Mucosa of stomach (tissue), 1 donor: ENCODE data around the gene USP22.
"Not testable (repeated sequence)": the region's sequence is repeated elsewhere in the genome, so short reads cannot be mapped to it uniquely, and the experiment has no call there.

ENCODE experiments used
- H3K27me3 ChIP-seq: one replicate; pipeline ENCODE4 v1.7.0; 2013; ENCODE audit warnings: mild to moderate bottlenecking, low read length; ENCODE audit not compliant: control insufficient read depth, insufficient read depth
- H3K36me3 ChIP-seq: one replicate; pipeline ENCODE4 v1.7.0; 2013; ENCODE audit warnings: low read length; ENCODE audit not compliant: control insufficient read depth, insufficient read depth
- H3K4me1 ChIP-seq: one replicate; pipeline ENCODE4 v1.7.0; 2013; ENCODE audit warnings: mild to moderate bottlenecking, low read length; ENCODE audit not compliant: control insufficient read depth, insufficient read depth
- H3K4me3 ChIP-seq: one replicate; pipeline ENCODE4 v1.7.0; 2013; ENCODE audit warnings: low read length
- H3K9ac ChIP-seq: one replicate; pipeline ENCODE4 v1.7.0; 2013; ENCODE audit warnings: mild to moderate bottlenecking, low read length, moderate library complexity
- H3K9me3 ChIP-seq: one replicate; pipeline ENCODE4 v1.7.0; 2013; ENCODE audit warnings: mild to moderate bottlenecking, low read length, moderate library complexity; ENCODE audit not compliant: control insufficient read depth
- donor health status: Pancreatic carcinoma.

USP22 gene

DNA sequence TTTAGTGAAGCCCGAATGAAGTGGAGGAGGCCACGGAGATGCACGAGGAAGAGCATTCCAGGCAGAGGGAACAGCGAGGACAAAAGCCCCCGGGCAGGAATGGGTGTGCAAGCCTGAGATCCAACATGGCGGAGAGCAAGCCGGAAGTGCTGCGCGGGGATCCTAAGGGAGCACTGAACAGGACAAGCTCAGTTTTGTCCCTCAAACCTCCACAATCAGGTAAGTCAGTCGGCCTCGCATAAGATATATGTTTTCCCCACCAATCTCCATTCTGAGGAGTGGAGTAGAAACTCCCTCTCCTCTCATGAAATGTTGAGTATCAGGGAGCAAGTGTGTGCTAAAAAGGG, 32.9 kb upstream of the USP22 start:
- no peaks in the 10 kb centered on the region for H3K4me1 ChIP-seq
- H3K27me3 ChIP-seq = no peaks in the 10 kb centered on the region
- no peaks in the 10 kb centered on the region for H3K36me3 ChIP-seq
- H3K9me3 ChIP-seq = no peaks in the 10 kb centered on the region
- H3K4me3 ChIP-seq = no peak overlapping the region
- no peak overlapping the region for H3K9ac ChIP-seq

DNA sequence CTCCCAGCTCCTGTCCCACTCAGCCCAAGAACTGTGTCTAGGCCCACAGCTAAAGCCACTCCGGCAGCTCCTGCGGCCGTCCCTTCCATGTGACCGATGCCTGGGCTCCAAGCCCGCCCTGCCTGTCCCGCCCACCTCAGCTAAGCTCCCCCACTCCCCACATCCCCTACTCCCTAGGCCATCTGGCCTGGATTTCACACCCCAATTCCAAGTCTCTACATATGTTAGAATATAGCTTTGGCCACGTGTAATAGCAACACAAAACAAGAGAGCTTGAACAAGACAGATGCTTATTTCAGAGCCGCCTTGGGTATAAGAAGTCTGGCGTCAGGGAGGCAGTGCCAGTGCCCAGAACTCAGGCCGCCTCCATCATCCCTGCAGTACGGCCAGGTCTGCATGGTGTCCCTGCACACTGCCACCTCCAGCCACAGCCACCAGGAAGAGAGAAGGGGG, 30.0 kb upstream of the USP22 start:
- Histone ChIP-seq H3K27me3 (no peaks in the 10 kb centered on the region), H3K9me3 (no peaks in the 10 kb centered on the region), H3K4me3 (no peak overlapping the region), H3K36me3 (no peaks in the 10 kb centered on the region), H3K9ac (no peak overlapping the region), H3K4me1 (no peaks in the 10 kb centered on the region)

DNA sequence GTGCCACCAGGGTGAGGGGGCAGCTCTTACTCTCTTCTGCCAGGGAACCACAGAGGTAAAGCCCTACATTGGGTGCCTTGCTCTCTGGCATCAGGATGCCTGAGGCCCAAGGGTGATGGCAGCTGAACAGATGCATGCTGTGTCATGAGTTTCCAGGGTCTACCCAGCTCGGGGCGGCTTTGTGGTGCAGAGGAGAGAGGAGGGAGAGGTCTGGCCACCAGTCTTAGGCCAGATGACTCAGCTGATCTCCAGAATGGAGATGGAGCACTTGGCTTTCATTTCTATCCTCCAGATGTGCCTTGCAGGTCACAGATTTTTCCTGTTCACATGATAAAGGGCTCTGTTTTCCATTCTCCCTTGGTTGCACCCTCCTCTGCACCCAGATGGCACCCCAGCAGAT, 23.6 kb upstream of the USP22 start:
- Histone ChIP-seq H3K4me3 (no peak overlapping the region), H3K9me3 (no peaks in the 10 kb centered on the region), H3K27me3 (no peaks in the 10 kb centered on the region), H3K36me3 (no peaks in the 10 kb centered on the region), H3K4me1 (no peaks in the 10 kb centered on the region), H3K9ac (no peak overlapping the region)

DNA sequence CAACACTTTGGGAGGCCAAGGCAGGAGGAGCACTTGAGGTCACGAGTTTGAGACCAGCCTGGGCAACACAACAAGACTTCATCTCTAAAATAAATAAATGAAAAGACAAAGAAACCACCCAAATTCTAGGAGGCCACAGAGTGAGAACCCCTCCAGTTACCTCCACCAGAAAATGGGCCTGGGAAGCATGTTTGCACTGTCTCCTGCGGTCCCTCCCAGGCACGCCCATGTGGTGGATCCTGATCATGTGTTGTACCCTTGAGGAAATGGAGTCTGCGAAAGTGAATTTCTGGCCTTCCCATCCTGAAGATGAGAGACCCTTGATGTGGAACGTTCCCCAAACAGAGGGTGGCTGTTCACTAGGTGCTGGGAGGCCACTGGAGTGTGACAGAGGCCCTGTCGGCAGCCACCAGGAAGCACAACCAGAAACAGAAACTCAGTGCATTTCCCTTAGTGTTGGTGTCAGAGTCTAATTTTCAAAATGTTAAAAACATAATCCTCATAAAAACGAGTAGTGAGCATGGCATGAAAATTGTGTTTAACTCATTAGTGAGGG, 19.2 kb upstream of the USP22 start:
- no peaks in the 10 kb centered on the region for H3K36me3 ChIP-seq
- H3K9ac ChIP-seq = no peak overlapping the region

DNA sequence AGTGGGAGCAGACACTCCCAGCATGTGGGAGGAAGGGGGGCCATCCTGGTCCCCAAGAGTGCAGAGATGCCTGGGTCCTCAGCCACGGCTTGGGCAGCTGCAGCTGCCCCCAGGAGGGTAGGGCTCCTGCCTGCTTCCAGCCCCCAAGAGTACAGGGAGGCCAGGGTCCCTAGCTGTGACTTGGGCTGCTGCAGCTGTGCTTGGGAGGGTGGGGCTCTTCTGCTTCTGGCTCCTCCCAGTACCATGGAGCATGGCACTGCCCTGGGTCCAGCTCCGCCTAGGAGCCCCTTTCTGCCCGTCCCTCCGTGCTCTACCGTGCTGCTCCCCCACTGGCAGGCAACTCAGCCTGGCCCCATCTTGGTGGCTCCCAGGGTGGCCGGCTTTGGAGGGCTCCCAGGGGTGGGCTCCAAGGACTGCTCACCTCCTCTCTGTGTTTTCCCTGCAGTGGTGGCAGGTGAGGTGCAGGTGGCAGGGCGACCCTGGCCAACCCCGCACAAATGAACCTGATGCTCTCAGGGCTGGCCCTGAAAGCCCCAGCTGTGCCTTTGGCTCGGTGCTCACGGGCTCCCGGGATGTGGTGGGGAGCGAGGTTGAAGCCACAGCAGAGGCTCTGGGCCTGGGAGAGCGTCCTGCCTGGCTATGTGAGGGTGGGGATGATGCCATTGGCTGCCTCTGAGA, 18.5 kb upstream of the USP22 start:
- Histone ChIP-seq H3K9ac (no peak overlapping the region), H3K4me3 (no peak overlapping the region), H3K27me3 (no peaks in the 10 kb centered on the region), H3K9me3 (no peaks in the 10 kb centered on the region), H3K36me3 (no peaks in the 10 kb centered on the region), H3K4me1 (no peaks in the 10 kb centered on the region)

More for the DNA sequence above, 19.2 kb upstream of the USP22 start:
- Histone ChIP-seq H3K4me3 (no peak overlapping the region), H3K4me1 (no peaks in the 10 kb centered on the region), H3K9me3 (no peaks in the 10 kb centered on the region), H3K27me3 (no peaks in the 10 kb centered on the region)

DNA sequence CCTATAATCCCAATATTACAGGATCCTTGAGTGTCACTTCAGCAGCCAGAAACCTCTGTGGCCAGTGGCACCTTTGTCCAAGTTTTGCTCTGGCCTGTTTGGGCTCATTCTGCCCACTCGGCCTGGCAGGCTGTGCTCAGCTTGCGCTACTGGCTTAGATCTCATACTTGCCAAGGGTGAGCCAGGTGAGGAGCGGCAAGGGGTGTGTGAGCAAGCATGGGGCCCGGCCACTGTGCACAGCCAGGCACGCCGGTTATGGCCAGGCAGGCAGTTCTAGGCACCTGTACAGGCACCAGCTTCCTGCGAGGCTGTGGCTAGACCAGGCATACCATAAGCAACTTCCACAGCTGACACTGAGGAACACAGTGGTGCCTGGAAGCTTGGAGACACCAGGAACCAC, 16.9 kb upstream of the USP22 start:
- Histone ChIP-seq H3K36me3 (no peaks in the 10 kb centered on the region), H3K27me3 (no peaks in the 10 kb centered on the region), H3K4me3 (no peak overlapping the region), H3K9me3 (no peaks in the 10 kb centered on the region), H3K4me1 (no peaks in the 10 kb centered on the region), H3K9ac (no peak overlapping the region)

DNA sequence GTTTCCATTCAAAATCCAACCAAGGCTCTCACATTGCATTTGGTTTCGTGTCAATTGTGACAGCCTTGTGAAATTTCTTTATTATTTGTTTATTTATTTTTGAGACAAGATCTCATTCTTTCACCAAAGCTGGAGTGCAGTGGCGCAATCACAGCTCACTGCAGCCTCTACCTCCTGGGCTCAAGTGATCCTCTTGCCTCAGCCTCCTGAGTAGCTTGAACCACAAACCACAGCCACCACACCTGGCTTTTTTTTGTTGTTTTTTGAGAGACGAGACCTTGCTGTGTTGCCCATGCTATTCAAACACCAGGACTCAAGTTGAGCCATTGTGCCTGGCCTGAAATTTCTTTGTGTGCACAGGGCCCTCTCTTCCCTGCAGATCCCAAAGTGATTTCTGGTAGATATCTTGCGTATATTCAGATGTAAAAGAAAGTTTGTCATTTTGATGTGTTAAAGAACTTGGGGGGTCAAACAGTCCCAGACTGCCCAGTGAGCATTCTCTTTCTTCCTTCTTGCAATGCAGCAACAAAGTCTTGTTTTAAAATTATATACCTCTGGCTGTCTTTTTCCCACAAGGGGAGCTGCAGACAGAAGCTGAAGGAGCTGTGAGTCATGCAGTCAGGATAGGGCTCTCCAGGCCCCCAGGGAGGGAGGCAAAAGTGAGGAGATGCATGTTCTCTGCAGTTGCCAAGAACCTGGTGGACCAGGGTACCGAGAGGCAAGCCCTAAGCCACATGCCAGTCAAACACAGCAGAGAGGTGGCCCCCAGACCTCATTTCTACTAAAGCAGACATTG, 15.5 kb upstream of the USP22 start:
- no peak overlapping the region for H3K9ac ChIP-seq

DNA sequence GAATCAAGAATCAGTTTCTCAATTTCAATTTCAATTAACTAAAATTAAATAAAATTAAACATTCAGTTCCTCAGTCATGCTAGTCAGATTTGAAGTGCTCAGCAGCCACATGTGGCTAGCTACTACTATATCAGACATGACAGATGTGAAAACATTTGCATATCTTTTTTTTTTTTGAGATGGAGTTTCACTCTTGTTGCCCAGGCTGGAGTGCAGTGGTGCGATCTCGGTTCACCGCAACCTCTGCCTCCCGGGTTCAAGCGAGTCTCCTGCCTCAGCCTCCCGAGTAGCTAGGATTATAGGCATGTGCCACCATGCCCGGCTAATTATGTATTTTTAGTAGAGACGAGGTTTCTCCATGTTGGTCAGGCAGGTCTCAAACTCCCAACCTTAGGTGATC, 10.2 kb upstream of the USP22 start:
- H3K4me1 ChIP-seq, H3K36me3 ChIP-seq, H3K27me3 ChIP-seq, H3K9ac ChIP-seq, H3K4me3 ChIP-seq, H3K9me3 ChIP-seq: not testable (repeated sequence)

More for the DNA sequence above, 15.5 kb upstream of the USP22 start:
- Histone ChIP-seq H3K36me3 (no peaks in the 10 kb centered on the region), H3K27me3 (no peaks in the 10 kb centered on the region), H3K9me3 (no peaks in the 10 kb centered on the region), H3K4me1 (no peaks in the 10 kb centered on the region), H3K4me3 (no peak overlapping the region)

DNA sequence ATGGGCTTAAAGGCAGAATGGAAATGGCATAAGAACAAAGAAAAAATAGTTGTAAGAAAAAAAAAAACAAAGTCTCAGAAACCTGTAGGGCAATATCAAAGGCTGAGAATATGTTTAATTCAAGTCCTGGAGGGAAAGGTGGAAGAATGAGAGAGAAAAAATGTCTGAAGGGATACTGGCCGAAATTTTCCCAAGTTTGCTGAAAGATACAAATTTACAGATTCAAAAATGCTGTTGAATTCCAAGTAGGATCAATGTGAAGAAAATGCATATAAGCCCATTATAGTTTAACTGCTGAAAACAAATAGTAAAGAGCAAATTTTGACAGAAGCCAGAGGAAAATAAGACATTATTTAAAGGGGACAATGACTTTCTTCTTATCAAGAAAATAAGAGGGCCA, 6.6 kb upstream of the USP22 start:
- no peaks in the 10 kb centered on the region for H3K9me3 ChIP-seq

DNA sequence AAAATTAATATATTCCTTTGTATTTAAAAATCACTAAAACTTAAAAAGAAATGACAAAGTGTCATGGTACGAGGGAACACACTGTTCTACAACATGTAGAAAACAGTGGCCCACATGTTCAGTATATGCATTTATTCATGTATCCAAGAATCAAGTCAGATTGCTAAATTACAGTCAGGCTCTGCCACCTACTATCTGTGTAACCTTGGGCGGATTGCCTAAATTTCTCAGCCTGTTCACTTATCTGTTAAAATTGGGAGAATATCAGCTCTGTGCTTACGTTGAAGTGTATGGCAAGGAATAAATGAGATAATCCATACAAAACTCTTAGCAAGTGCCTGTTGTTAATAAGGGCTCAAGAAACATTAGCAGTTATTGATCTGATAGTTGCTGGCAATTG, 3.4 kb upstream of the USP22 start:
- no peak overlapping the region for H3K9ac ChIP-seq
- no peaks in the 10 kb centered on the region for H3K27me3 ChIP-seq
- no peaks in the 10 kb centered on the region for H3K9me3 ChIP-seq
- peaks cover 8% of the 10 kb centered on the region for H3K4me1 ChIP-seq
- no peak overlapping the region for H3K4me3 ChIP-seq
- H3K36me3 ChIP-seq = no peaks in the 10 kb centered on the region

More for the DNA sequence above, 6.6 kb upstream of the USP22 start:
- H3K27me3 ChIP-seq = no peaks in the 10 kb centered on the region
- no peak overlapping the region for H3K4me3 ChIP-seq
- no peaks in the 10 kb centered on the region for H3K4me1 ChIP-seq
- no peak overlapping the region for H3K9ac ChIP-seq
- no peaks in the 10 kb centered on the region for H3K36me3 ChIP-seq

DNA sequence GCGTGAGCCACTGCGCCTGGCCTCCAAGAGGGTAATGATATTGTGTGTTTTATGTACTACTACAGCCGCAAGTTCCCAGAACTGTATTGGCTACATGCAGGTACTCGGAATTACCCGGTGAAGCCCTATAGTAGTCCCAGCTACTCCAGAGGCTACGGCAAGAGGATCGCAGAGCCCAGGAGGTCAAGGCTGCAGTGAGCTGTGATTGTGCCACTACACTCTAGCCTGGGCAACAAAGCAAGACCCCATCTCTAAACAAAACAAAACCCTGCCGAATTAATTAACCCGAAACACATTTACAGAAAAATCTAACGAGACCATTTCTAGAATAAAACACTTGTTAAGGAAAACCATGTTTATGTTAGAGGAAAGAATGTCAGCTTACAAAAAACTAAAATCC, 2.2 kb upstream of the USP22 start:
- no peak overlapping the region for H3K4me3 ChIP-seq
- H3K27me3 ChIP-seq = no peaks in the 10 kb centered on the region
- peaks cover 19% of the 10 kb centered on the region for H3K4me1 ChIP-seq
- H3K9ac ChIP-seq = no peak overlapping the region
- no peaks in the 10 kb centered on the region for H3K9me3 ChIP-seq
- no peaks in the 10 kb centered on the region for H3K36me3 ChIP-seq
